GM19023 (cell line): ENCODE data around the gene ACTR2.

ENCODE experiments used
- ATAC-seq: cut with Tn5 transposase; IDR thresholded peaks from one replicate; pipeline ENCODE4 v1.9.1; 2021; ENCODE audit warnings: mild to moderate bottlenecking, moderate library complexity; ENCODE audit not compliant: unreplicated experiment

The ACTR2 gene

GRCh38 chr2:65277791-65278483 lies 50.3 kb downstream of the ACTR2 start:
- ATAC-seq: no peak

GRCh38 chr2:65278531-65278981 lies 50.9 kb downstream of the ACTR2 start:
- no peak for ATAC-seq

DNA sequence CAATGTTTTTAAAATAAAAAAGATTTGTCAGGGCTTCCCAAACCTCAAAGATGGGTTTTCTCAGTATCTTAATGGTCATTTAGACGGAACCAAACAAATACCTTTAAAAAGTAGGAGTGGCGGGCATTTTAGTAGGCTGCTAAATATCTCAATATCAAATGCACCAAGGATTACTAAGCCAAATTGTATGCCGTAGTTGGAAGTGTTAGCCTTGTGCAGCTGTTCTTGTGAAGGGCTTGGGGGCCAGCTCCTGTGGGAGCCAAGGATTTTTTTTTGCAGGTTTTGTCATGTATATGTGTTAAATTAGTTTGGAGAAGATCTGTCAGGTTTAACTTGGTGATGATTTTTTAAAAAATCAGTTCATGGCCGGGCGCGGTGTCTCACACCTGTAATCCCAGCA lies 52.1 kb downstream of the ACTR2 start:
- no peak for ATAC-seq

GRCh38 chr2:65281627-65282351 lies 54.2 kb downstream of the ACTR2 start:
- no peak for ATAC-seq

DNA sequence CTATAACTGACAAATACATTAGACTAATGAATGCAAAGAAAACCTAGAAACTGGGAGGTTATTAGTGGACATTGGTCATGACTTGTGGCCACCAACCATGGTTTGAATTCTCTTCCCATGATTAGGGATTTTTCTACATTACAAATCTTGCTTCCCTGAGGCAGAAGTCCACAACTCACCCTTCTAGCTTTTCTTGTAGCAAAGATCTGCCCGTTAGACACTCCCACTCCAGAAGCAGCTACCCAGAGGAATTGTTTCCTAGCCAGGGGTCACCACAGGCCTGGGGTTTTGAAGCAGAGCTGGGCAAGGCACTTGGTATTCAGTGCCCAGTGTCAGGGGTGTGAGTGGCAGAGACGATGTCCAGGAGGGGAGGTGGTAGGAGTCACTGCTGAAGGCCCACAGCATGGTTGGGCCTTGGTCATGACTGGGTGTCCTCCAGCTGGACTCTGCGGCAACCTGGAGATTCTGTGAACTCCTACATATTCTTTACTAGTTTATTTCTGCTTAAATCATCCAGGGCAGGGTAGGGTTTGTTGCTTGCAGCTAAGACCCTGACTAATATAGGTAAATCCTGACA lies 54.9 kb downstream of the ACTR2 start:
- no peak for ATAC-seq

DNA sequence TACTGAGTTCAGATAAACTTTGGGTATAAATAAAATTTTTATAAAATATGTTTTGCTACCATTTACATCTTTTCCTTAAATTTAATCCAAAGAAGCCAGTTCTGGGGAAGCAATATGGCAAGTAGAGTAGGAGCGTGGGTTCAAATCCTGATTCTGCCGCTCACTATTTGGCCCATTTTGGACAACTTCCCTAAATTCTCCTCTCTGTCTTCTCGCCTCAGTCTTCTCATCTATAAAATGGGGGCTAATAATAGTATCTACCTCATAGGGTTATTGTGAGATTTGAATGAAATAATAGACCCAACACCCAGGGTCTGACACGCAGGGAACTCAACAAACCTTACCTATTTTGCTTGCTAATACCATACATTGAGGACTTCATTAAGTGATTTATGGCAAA lies 59.7 kb downstream of the ACTR2 start:
- no peak for ATAC-seq

DNA sequence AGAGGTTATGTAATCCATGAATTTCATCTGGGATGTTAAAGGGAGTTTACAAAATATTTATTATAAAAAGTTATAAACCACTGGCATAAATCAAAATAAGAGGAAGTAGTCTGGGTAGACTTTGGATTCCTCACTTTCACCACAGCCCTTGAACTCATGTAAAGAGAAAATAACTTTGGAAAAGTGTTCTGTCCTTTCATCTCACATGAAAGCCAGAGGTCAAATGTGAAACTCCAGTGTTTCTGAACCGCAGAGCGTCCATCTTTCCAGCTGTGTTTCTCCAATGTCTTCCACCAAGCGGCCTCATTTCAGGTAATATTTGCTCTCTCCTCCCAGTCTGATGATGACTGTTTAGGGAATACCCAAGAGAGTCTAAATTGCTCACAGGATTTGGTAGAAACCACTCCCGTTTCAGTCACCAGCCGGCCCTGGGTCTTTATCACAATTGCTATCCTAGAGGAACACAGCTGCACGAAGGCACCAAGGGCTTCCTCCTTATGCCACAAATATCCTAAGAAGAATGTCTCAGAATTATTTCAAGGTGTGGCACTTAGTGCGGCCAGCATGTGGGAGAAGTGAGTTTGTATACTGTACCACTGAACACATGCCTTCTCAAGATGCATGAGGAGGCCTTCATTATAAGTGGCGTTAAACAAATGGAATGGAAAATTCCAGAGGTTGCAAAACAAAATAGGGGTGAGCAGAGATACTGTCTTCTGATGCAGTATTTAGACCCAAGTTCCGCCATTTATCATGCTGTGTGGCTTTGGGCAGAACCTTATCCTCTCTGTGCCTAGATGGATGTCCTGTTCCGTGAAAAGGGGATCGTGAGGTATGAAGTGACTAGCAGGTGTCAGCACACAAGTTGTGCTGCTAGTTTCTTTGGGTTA lies 63.8 kb downstream of the ACTR2 start:
- no peak for ATAC-seq

- ATAC-seq: no peak
These were observed 64.4 kb downstream of the ACTR2 start for GRCh38 chr2:65292106-65292400.

DNA sequence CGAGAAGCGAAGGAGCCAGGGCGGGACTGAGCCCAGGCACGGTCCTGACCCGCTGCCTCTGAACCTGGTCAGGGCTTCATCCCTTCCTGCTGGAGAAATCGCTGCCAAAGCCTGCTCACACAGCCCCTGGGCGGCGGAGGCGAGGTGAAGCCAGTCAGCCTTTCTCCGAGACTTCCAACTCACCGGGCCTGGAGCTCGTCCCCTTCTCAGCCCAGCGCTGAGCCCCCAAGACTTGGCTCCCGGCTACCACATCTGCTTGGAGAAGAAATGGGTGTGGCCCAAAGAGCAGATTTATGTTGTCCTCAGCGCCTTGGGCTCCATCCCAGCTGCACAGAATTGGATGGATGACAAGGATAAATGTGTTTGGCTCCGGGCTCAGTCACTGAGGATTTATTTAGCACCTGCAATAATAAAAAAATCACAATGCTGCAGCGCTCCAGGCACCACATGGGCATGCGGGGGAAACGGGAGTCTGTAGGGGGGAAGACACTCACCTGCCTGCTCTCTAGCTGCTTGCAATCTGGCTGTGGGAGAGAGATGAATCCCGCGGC lies 64.9 kb downstream of the ACTR2 start:
- no peak for ATAC-seq

GRCh38 chr2:65293376-65293775 lies 65.7 kb downstream of the ACTR2 start:
- ATAC-seq: no peak

DNA sequence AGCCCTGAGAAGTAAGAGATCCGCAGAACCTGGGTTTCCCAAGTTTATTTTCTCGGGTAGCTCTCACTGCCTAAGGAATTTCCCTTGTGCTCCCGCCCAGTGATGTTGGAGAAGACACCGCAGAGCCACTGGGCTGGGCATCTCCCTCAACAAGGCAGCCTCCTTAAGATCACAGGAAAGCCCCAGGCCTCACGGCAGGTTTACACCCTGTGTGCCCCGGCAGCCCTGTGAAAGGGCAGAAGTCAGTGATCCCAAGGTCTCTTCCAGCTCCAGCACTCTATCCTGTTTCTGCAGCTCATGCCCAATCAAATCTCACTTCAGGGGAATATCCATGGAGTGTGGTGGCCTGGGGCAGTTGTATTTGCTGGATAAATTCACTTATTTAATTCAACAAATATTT lies 66.5 kb downstream of the ACTR2 start:
- ATAC-seq: no peak

GRCh38 chr2:65294701-65295100 lies 67.1 kb downstream of the ACTR2 start:
- no peak for ATAC-seq

GRCh38 chr2:65296971-65297370 lies 69.3 kb downstream of the ACTR2 start:
- ATAC-seq: no peak

DNA sequence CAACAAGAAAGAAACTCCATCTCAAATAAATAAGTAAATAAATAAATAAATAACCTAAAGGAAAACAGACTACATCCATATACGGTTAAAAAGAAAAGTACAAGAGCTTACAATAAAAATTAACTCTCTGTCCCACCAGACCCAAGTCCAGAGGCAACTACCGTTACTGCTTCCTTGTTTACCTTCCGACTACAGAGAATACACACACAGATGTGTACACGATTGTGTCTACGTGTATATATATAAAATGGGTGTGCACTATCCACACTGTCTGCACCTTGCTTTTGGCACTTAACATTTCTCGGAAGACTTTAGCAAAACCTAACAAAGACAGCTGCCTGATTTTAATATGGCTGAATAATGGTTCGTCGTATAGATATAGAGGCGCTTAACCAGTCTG lies 69.9 kb downstream of the ACTR2 start:
- ATAC-seq: no peak

- ATAC-seq: no peak
These were observed 70.5 kb downstream of the ACTR2 start for GRCh38 chr2:65298089-65298488.

DNA sequence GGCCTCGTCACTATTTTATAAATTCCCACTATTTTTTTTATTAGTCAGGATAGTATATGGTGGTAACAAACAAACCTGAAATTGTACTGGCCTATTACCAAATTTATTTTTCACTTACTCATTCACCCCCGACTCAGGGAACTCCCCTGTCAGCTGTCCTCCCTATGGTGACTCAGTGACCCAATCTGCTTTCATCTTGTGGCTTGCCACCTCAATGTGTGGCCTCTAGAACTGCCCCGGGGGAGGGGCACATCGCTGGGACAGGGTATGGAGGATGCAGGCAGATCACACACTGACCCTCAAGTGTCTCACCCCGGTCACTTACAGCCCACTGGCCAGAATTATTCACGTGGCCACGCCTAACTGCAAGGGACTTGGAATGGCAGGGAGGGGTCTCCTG lies 71.6 kb downstream of the ACTR2 start:
- ATAC-seq: no peak

- ATAC-seq: no peak
These were observed 72.6 kb downstream of the ACTR2 start for GRCh38 chr2:65300134-65300760.

- peak; percentile 86 for ATAC-seq
These were observed 73.4 kb downstream of the ACTR2 start for GRCh38 chr2:65300761-65301711.

- ATAC-seq: no peak
These were observed 78.3 kb downstream of the ACTR2 start for GRCh38 chr2:65305934-65306333.

DNA sequence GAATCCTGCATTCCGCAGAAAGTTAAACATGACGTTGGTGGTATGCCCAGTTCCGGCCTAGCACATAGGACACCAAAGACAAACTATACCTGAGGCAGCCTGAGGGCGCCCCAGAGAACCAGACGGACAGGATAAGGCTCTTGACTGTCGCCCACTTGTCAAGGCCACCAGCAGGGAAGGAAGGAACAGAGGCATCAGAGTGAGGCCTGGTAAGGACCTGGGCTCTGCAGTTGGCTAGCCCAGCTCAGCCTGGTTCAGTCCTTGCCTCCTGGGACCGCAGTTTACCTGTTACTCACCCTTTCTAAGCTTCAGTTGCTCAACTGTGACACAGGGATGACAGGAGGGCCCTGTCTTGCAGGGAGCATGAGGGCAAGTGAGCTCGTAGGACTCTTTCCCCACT lies 82.1 kb downstream of the ACTR2 start:
- ATAC-seq: no peak
